Measurements from ENCODE around the gene HIP1. TPM values are rescaled to one million over a fixed set of nuclear protein-coding genes. Genes with fewer than 3 reads are reported as not detected.

The HIP1 gene
- total and polyA plus RNA-seq, 9 of the 15 experiments (the other 6 are each of a cell fraction or from before 2014, with no cell fraction given): 2.4 to 13.7 (median 9.5) TPM

- no peak for TF ChIP-seq MGA (IDR thresholded peaks at IDR 0.05)
- no peak for TF ChIP-seq ZNF609 (CRISPR knock-in tag; IDR thresholded peaks at IDR 0.05; ENCODE audit: borderline replicate concordance)
- no peak for TF ChIP-seq IRF2 (CRISPR knock-in tag; IDR thresholded peaks at IDR 0.05)
- TF ChIP-seq SNRNP70 (optimal IDR thresholded peaks at IDR 0.05; ENCODE audit: low read depth, low read length): no peak
- TF ChIP-seq RBM17 (IDR thresholded peaks at IDR 0.05; ENCODE audit: borderline replicate concordance, low read depth, low read length): no peak
- TF ChIP-seq ZNF639 (CRISPR knock-in tag; conservative IDR thresholded peaks at IDR 0.05 in 1 of 2, IDR thresholded peaks at IDR 0.05 in 1 of 2): peak in 1 of 2 experiments; percentile 78; a peak in 2 of 4 replicates
- no peak for TF ChIP-seq FOXJ3 (CRISPR knock-in tag; IDR thresholded peaks at IDR 0.05)
- no peak for TF ChIP-seq MAFG (tag; conservative IDR thresholded peaks at IDR 0.05)
These were observed 444 bp upstream of the HIP1 start (continued) for GRCh38 chr7:75738975-75739795.
